ENCODE data around the gene HERC2. TPM values are rescaled to one million over a fixed set of nuclear protein-coding genes. Genes with fewer than 3 reads are reported as not detected.

The HERC2 gene
- total RNA-seq, 6 experiments from 2014 or later, result 21.8 to 30.2 (median 27.0) TPM

- Histone ChIP-seq H3K4me3 (no peak overlapping the region), H3K36me3 (peaks cover 0 to 20% (median 0%) of the 10 kb centered on the region in 4 donors), H3K4me1 (no peaks in the 10 kb centered on the region), H3K27me3 (no peaks in the 10 kb centered on the region), H3K27ac (no peak overlapping the region), H3K9me3 (no peaks in the 10 kb centered on the region)
- ATAC-seq, result no peak
- WGBS (ENCODE audit: insufficient coverage, low coverage, low lambda C conversion rate, missing lambda C conversion rate), result 93% methylated on average over 5 of the region's 9 CpGs
- TF ChIP-seq POLR2A (IDR thresholded peaks at IDR 0.05) (no peak), CTCF (IDR thresholded peaks at IDR 0.05) (no peak)
- DNase-seq, result no peak
- intact Hi-C loops (cut with DNase I), result no loop called here
Measured at GRCh38 chr15:28129231-28129848, 192.6 kb downstream of the HERC2 start.

DNA sequence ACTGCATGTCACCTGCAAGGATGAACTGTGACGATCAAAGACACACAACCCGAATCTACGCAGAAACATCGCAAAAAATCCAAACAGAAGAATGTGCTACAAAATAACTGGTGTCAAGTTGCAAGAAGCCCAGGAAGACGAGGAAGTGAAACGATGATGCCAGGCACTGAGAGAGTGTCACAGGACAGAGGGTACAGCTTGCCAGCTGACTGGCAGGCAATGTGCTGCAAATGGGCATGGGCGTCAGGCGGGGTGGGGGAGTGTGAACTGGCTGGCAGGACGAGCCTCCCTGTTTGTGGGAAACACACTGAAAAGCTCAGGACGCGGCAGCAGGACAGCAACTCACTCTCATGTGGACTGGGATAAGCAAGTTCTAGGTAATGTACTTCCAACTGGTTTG, 193.9 kb downstream of the HERC2 start:
- DNase-seq (peak in 1 of 3 donors; percentile 44), ATAC-seq (peak in 3 of 4 donors; percentile 14 to 44 (median 43))
- no peaks in the 10 kb centered on the region for H3K27me3 ChIP-seq
- WGBS (ENCODE audit: insufficient coverage, low coverage, low lambda C conversion rate, missing lambda C conversion rate), result 83% methylated on average over 10 of the region's 11 CpGs
- H3K4me1 ChIP-seq, result no peaks in the 10 kb centered on the region
- no peak overlapping the region for H3K4me3 ChIP-seq
- intact Hi-C loops (cut with DNase I), result no loop called here
- H3K36me3 ChIP-seq, result peaks cover 0 to 20% (median 0%) of the 10 kb centered on the region in 4 donors
- no peaks in the 10 kb centered on the region for H3K9me3 ChIP-seq
- H3K27ac ChIP-seq, result no peak overlapping the region
- TF ChIP-seq POLR2A (IDR thresholded peaks at IDR 0.05) (no peak), CTCF (IDR thresholded peaks at IDR 0.05) (no peak)

- Histone ChIP-seq H3K4me3 (no peak overlapping the region), H3K4me1 (no peaks in the 10 kb centered on the region), H3K9me3 (no peaks in the 10 kb centered on the region), H3K36me3 (peaks cover 0 to 12% (median 0%) of the 10 kb centered on the region in 4 donors), H3K27ac (no peak overlapping the region), H3K27me3 (no peaks in the 10 kb centered on the region)
- 64% methylated on average over 5 of the region's 11 CpGs for WGBS (ENCODE audit: insufficient coverage, low coverage, low lambda C conversion rate, missing lambda C conversion rate)
- intact Hi-C loops (cut with DNase I), result no loop called here
- no peak for ATAC-seq
- DNase-seq, result no peak
- no peak for TF ChIP-seq POLR2A (IDR thresholded peaks at IDR 0.05)
- no peak for TF ChIP-seq CTCF (IDR thresholded peaks at IDR 0.05)
Measured at GRCh38 chr15:28127036-28127435, 194.9 kb downstream of the HERC2 start.

DNA sequence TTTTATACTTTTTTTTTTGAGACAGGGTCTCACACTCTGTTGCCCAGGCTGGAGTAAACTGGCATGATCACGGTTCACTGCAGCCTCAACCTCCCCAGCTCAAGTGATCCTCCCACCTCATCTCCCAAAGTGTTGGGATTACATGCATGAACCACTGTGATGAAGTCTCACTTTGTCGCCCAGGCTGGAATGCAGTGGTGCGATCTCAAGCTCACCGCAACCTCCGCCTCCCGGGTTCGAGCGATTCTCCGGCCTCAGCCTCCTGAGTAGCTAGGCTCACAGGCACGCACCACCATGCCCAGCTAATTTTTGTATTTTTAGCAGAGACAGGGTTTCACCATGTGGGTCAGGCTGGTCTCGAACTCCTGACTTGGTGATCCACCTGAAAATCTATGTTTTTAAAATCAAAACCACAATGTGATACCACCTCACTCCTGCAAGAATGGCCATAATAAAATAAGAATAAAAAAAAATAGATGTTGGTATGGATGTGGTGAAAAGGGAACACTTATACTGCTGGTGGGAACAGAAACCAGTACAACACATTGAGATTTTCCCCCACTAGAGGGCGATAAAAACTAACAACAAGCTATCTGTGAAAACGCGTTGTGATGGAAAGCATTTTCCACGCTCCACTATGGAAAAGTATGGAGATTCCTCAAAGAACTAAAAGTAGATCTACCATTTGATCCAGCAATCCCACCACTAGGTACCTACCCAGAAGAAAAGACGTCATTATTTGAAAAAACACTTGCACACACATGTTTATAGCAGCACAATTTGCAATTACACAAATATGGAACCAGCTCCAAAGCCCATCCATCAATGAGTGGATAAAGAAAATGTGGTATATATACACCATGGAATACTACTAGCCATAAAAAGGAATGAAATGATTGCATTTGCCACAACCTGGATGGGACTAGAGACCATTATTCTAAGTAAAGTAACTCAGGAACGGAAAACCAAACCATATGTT, 196.0 kb downstream of the HERC2 start:
- Histone ChIP-seq H3K27me3 (no peaks in the 10 kb centered on the region), H3K27ac (no peak overlapping the region), H3K36me3 (peaks cover 0 to 16% (median 0%) of the 10 kb centered on the region in 4 donors), H3K4me1 (no peaks in the 10 kb centered on the region), H3K4me3 (no peak overlapping the region), H3K9me3 (no peaks in the 10 kb centered on the region)
- TF ChIP-seq CTCF (IDR thresholded peaks at IDR 0.05), result peak; percentile 49 to 68 (median 64)
- no peak for TF ChIP-seq POLR2A (IDR thresholded peaks at IDR 0.05)
- ATAC-seq (peak; percentile 40 to 51 (median 46)), DNase-seq (no peak)
- intact Hi-C loops (cut with DNase I), result no loop called here
- 64% methylated on average over 16 of the region's 17 CpGs for WGBS (ENCODE audit: insufficient coverage, low coverage, low lambda C conversion rate, missing lambda C conversion rate)
